NT2/D1 (cell line): Measurements from ENCODE around the gene CAMTA1.

Source experiments
- DNase-seq: peaks from one replicate; pipeline ENCODE4 v3.0.0-alpha.2; 2011; ENCODE audit warnings: low read depth, low spot score
- H3K27me3 ChIP-seq: 2 replicates; pipeline ENCODE4 v1.6.0; 2011; ENCODE audit warnings: mild to moderate bottlenecking; ENCODE audit not compliant: insufficient read length, insufficient read depth
- H3K36me3 ChIP-seq: 2 replicates; pipeline ENCODE4 v1.6.1; 2011; ENCODE audit warnings: mild to moderate bottlenecking, low read length, mixed read lengths; ENCODE audit not compliant: insufficient read depth, insufficient read length
- H3K4me1 ChIP-seq: 2 replicates; pipeline ENCODE4 v1.5.1; 2011; ENCODE audit not compliant: insufficient read depth, insufficient read length
- H3K4me3 ChIP-seq: 2 replicates; pipeline ENCODE4 v1.5.1; 2011; ENCODE audit warnings: low read depth; ENCODE audit not compliant: insufficient read length
- H3K9ac ChIP-seq: 2 replicates; pipeline ENCODE4 v1.6.0; 2011; ENCODE audit warnings: low read depth; ENCODE audit not compliant: insufficient read length
- H3K9me3 ChIP-seq: 2 replicates; pipeline ENCODE4 v1.5.1; 2011; ENCODE audit warnings: mild to moderate bottlenecking, low read length; ENCODE audit not compliant: insufficient read depth
- SUZ12 ChIP-seq: IDR thresholded peaks from 2 replicates; pipeline ENCODE4 v1.6.1; 2011; ENCODE audit not compliant: insufficient read length, insufficient read depth; ENCODE audit errors: extremely low read depth
- YY1 ChIP-seq: IDR thresholded peaks from 2 replicates; pipeline ENCODE4 v1.6.1; 2011; ENCODE audit not compliant: insufficient read length, insufficient read depth
- ZNF274 ChIP-seq: IDR thresholded peaks from 2 replicates; pipeline ENCODE4 v1.6.1; 2011; ENCODE audit warnings: mild to moderate bottlenecking, low read depth, low read length

The CAMTA1 gene

DNA sequence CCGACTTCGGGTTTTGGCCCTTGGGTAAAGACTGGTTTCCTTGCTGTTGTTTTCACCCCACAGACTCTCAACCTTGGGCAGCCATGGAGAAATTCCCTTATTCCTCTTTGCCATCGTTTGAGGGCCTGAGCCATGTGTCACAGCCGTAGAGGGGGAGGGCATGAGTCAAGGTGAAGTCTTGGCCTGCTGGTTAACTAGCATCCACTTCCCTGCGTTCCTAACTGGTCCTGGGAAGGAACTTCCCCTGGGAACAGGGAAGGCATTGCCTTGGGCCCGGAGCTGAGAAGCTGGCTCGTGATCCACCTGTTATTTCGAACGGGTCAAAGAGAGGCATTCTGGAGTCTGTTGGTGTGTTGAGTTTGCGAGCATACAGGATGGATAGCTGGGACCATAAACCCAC, 464.9 kb downstream of the CAMTA1 start:
- DNase-seq, result no peak
- Histone ChIP-seq H3K9ac (no peak overlapping the region), H3K36me3 (no peaks in the 10 kb centered on the region), H3K27me3 (no peaks in the 10 kb centered on the region), H3K4me3 (no peak overlapping the region), H3K9me3 (no peaks in the 10 kb centered on the region), H3K4me1 (peaks cover 3% of the 10 kb centered on the region)
- TF ChIP-seq YY1 (no peak), ZNF274 (no peak), SUZ12 (no peak)

GRCh38 chr1:7250597-7251453, 465.6 kb downstream of the CAMTA1 start:
- Histone ChIP-seq H3K27me3 (no peaks in the 10 kb centered on the region), H3K4me3 (no peak overlapping the region), H3K9ac (no peak overlapping the region), H3K9me3 (no peaks in the 10 kb centered on the region), H3K36me3 (no peaks in the 10 kb centered on the region), H3K4me1 (peaks cover 3% of the 10 kb centered on the region)
- TF ChIP-seq ZNF274 (no peak), SUZ12 (no peak), YY1 (no peak)
- DNase-seq, result no peak

GRCh38 chr1:7251454-7251800, 466.2 kb downstream of the CAMTA1 start:
- TF ChIP-seq ZNF274 (no peak), SUZ12 (no peak), YY1 (no peak)
- no peak overlapping the region for H3K9ac ChIP-seq
- H3K4me3 ChIP-seq, result no peak overlapping the region
- no peaks in the 10 kb centered on the region for H3K9me3 ChIP-seq
- peaks cover 3% of the 10 kb centered on the region for H3K4me1 ChIP-seq
- no peak for DNase-seq
- no peaks in the 10 kb centered on the region for H3K27me3 ChIP-seq
- H3K36me3 ChIP-seq, result no peaks in the 10 kb centered on the region

DNA sequence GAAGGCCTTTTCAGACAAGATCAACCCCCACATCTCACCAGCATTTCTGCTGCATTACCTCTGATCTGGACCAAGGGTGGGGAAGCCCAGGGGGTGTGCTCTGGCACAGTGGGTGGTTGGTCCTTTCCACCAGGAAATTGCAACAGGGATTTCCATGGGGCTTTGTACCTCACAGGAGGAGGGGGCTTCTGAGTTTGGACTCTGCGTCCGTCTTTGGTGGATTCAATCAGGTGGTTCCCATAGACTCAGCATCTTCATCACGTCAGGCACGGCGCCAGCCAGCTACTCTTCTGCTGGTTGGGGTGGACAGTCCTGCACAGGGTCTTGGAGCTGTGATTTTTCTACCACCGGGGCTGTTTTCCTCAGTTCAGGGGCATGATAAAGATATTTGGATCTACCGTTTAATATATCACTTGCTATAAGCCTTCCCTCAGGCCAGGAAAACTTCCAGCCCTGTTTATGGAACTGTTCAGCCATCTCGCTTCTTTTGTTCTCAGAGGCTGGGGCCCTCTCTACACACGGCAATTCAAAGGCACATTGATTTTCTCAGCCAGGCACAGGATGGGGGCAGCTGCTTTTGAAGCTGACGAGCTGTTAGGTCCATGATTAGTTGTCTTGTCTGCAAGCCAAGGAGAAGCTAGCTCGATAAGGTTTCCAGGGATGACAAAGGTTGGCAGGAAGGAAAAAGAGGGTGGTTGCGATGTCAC, 467.3 kb downstream of the CAMTA1 start:
- no peak for TF ChIP-seq ZNF274
- TF ChIP-seq SUZ12, result no peak
- TF ChIP-seq YY1, result no peak
- Histone ChIP-seq H3K9ac (no peak overlapping the region), H3K27me3 (no peaks in the 10 kb centered on the region), H3K9me3 (no peaks in the 10 kb centered on the region), H3K4me3 (no peak overlapping the region), H3K4me1 (peaks cover 8% of the 10 kb centered on the region), H3K36me3 (no peaks in the 10 kb centered on the region)
- DNase-seq, result no peak

DNA sequence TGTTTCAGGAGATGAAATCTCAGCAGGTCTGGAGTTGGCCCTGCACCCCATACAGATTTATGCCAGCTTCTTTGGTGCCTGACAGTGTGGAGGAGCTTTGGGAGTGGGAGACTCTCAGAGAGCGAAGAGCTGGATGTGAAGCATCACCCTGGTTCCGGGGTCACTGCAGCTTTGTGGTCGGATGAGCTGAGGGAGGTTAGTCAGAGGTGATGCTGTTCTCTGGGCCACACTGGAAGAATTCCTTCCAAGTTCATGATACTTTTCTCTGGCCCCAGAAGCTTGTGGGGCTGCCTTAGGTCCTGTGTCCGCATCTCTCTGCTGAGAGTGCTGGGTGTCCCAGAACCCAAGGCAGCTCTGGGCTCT, 467.8 kb downstream of the CAMTA1 start:
- TF ChIP-seq YY1 (no peak), ZNF274 (no peak), SUZ12 (no peak)
- peaks cover 13% of the 10 kb centered on the region for H3K4me1 ChIP-seq
- H3K9ac ChIP-seq, result no peak overlapping the region
- H3K27me3 ChIP-seq, result no peaks in the 10 kb centered on the region
- H3K4me3 ChIP-seq, result no peak overlapping the region
- no peak for DNase-seq
- H3K36me3 ChIP-seq, result no peaks in the 10 kb centered on the region
- H3K9me3 ChIP-seq, result no peaks in the 10 kb centered on the region

DNA sequence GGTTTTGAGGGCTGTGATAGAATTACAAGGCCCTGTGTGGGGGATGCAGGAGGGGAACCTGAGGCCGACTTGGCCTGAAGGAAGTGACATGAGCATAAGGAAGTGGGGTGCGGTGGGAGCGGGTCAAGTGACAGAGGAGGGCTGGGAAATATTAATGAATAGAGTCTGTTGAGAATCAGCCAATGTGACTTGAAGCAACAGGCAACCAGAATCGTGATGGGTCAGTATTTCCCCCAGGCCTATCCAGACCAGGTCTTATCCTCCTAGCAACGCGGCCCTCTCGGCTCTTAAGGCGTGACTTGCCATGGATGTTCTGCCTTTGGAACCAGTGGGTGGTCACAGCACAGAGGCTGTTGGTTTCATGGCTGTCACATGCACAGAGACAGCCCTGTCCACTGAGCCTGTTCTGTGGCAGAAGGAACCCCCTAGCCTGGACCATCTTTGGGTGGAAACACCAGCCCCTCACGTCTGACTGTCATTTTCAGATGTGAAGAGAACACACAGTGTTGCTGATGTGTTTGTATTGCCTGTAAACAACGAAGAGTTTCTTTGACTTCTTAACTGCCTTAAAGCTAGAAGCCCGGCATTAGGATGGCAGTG, 468.8 kb downstream of the CAMTA1 start:
- no peaks in the 10 kb centered on the region for H3K9me3 ChIP-seq
- DNase-seq, result no peak
- H3K4me3 ChIP-seq, result no peak overlapping the region
- TF ChIP-seq SUZ12, result no peak
- TF ChIP-seq ZNF274, result no peak
- no peak for TF ChIP-seq YY1
- no peaks in the 10 kb centered on the region for H3K27me3 ChIP-seq
- H3K4me1 ChIP-seq, result peaks cover 13% of the 10 kb centered on the region
- H3K36me3 ChIP-seq, result no peaks in the 10 kb centered on the region
- H3K9ac ChIP-seq, result no peak overlapping the region

GRCh38 chr1:7255303-7256058, 470.2 kb downstream of the CAMTA1 start:
- DNase-seq, result no peak
- H3K4me3 ChIP-seq, result no peak overlapping the region
- no peaks in the 10 kb centered on the region for H3K36me3 ChIP-seq
- no peak for TF ChIP-seq ZNF274
- no peak for TF ChIP-seq YY1
- no peak for TF ChIP-seq SUZ12
- peaks cover 13% of the 10 kb centered on the region for H3K4me1 ChIP-seq
- no peaks in the 10 kb centered on the region for H3K9me3 ChIP-seq
- H3K9ac ChIP-seq, result no peak overlapping the region
- H3K27me3 ChIP-seq, result no peaks in the 10 kb centered on the region
